HG03103 (cell line): Measurements from ENCODE around the gene ANO10.
"Not testable (repeated sequence)": the region's sequence is repeated elsewhere in the genome, so short reads cannot be mapped to it uniquely, and the experiment has no call there.

Source experiments
- ATAC-seq: cut with Tn5 transposase; IDR thresholded peaks from one replicate; pipeline ENCODE4 v1.9.1; 2021; ENCODE audit warnings: low read depth; ENCODE audit not compliant: unreplicated experiment

The ANO10 gene, protein sequence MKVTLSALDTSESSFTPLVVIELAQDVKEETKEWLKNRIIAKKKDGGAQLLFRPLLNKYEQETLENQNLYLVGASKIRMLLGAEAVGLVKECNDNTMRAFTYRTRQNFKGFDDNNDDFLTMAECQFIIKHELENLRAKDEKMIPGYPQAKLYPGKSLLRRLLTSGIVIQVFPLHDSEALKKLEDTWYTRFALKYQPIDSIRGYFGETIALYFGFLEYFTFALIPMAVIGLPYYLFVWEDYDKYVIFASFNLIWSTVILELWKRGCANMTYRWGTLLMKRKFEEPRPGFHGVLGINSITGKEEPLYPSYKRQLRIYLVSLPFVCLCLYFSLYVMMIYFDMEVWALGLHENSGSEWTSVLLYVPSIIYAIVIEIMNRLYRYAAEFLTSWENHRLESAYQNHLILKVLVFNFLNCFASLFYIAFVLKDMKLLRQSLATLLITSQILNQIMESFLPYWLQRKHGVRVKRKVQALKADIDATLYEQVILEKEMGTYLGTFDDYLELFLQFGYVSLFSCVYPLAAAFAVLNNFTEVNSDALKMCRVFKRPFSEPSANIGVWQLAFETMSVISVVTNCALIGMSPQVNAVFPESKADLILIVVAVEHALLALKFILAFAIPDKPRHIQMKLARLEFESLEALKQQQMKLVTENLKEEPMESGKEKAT

GRCh38 chr3:43621656-43622432 lies at the start of gene ANO10:
Gene ANO10, minus strand, starts transcription at chr3:43622011. Its CDS starts 16,159 bp downstream, at chr3:43605852.
- ATAC-seq = peak; percentile 89

- no peak for ATAC-seq
Observed at GRCh38 chr3:43670635-43671522, 49.1 kb upstream of the ANO10 start.

DNA sequence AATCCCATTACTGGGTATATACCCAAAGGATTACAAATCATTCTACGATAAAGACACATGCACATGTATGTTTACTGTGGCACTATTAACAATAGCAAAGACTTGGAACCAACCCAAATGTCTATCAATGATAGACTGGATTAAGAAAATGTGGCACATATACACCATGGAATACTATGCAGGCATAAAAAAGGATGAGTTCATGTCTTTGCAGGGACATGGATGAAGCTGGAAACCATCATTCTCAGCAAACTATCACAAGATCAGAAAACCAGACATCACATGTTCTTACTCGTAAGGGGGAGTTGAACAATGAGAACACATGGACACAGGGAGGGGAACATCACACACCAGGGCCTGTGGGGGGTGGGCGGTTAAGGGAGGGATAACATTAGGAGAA lies 43.2 kb upstream of the ANO10 start:
- ATAC-seq = not testable (repeated sequence)

DNA sequence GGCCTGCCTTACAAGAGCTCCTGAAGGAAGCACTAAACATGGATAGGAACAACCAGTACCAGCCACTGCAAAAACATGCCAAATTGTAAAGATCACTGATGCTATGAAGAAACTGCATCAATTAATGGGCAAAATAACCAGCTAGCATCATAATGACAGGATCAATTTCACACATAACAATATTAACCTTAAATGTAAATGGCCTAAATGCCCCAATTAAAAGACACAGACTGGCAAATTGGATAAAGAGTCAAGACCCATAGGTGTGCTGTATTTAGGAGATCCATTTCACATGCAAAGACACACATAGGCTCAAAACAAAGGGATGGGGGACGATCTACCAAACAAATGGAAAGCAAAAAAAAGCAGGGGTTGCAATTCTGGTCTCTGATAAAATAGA lies 39.6 kb upstream of the ANO10 start:
- not testable (repeated sequence) for ATAC-seq

DNA sequence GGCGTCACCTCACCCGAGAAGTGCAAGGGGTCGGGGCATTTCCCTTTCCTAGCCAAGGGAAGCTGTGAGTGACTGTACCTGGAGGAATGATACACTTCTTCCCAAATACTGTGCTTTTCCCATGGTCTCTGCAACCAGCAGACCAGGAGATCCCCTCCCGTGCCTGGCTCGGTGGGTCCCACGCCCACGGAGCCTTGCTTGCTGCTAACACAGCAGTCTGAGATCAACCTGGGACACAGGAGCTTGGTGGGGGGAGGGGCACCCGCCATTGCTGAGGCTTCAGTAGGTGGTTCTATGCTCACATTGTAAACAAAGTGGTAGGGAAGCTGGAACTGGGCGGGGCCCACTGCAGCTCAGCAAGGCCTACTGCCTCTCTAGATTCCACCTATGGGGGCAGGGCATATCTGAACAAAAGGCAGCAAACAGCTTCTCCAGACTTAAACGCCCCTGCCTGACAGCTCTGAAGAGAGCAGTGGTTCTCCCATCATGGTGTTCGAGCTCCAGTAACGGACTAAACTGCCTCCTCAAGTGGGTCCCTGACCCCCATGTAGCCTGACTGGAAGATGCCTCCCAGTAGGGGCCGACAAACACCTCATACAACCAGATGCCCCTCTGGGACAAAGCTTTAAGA lies 37.6 kb upstream of the ANO10 start:
- ATAC-seq = no peak

GRCh38 chr3:43656390-43656789 lies 34.6 kb upstream of the ANO10 start:
- not testable (repeated sequence) for ATAC-seq

DNA sequence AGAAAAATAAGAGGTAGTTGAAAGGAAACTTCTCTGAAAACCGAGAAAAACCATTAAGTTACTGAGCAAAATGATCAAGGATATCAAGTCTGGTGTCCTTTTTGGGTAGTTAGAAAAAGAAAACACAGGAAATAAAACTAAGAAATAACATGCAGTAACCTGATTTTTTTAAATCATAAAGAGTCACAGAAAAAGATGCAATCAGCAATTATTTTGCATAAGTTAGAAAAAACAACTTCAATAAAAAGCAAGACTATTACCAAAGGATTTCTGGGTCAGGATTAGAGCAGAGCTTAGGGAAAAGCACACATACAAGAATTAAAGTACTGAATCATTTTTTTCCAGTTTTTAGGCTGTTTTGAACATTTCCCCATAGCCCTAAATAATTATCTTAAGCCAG lies 28.5 kb upstream of the ANO10 start:
- ATAC-seq = no peak

DNA sequence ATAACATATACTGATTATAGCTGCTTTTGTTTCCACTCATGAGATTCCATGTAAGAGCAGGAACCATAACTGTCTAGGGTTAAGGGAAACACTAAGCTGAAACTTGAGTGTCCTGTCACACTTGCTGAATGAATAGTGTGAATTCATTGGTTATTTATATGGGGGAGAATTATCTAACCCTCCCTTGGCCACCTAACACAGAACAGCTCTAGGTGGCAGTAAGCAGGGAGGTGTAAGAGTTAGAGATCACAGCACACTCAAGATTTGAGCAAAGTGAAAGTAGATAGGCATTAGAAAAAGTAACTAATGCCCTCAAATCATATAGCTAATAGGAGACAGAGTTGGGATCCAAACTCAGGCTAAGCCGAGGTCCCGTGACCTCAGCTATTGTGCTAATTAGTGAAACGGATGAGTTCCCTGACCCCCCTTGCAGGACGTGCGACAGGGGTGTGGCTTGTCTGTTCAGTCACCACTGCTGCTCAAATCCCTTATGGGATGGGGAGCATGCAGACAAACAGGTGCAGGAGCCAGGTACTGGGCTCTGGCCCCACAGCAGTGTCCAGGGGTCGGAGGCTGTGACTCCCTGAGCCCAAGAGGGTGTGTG lies 27.7 kb upstream of the ANO10 start:
- ATAC-seq = no peak

DNA sequence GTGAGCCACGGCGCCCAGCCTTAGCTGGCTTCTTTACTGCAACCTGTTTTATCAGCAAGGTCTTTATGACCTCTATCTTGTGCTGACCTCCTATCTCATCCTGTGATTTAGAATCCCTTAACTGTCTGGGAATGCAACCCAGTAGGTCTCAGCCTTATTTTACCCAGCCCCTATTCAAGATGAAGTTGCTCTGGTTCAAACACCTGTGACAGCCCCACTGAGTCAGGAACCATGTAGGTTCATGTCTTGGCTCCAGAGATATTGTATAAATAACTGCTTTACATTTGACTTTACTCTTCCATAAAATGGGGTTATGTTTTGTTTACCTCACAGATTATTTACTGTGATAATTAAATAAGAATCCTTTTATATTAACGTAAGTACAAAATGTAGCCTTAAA lies 27.1 kb upstream of the ANO10 start:
- no peak for ATAC-seq

GRCh38 chr3:43647331-43648166 lies 25.7 kb upstream of the ANO10 start:
- no peak for ATAC-seq

DNA sequence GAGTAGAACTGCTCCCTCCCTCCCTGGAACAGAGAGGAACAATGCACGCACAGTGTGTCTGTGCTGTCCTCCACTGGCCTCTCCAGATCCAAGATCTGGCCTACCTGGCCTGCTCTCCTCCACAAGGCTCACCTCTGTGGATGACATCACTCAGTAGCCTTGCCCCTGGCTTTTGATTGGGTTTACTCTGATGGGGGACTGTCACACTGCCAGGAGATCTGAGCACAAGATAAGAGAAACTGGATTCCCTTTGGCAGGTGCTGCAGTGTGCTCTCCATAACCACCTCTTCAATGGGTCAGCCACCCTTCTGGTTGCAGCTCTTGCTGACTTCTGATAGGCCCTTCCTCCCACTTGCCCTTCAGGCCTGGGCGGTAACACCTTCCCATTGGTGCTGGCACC lies 22.6 kb upstream of the ANO10 start:
- no peak for ATAC-seq

- ATAC-seq = no peak
Observed at GRCh38 chr3:43641306-43642114, 19.7 kb upstream of the ANO10 start.

- ATAC-seq = no peak
Observed at GRCh38 chr3:43640681-43641080, 18.9 kb upstream of the ANO10 start.

DNA sequence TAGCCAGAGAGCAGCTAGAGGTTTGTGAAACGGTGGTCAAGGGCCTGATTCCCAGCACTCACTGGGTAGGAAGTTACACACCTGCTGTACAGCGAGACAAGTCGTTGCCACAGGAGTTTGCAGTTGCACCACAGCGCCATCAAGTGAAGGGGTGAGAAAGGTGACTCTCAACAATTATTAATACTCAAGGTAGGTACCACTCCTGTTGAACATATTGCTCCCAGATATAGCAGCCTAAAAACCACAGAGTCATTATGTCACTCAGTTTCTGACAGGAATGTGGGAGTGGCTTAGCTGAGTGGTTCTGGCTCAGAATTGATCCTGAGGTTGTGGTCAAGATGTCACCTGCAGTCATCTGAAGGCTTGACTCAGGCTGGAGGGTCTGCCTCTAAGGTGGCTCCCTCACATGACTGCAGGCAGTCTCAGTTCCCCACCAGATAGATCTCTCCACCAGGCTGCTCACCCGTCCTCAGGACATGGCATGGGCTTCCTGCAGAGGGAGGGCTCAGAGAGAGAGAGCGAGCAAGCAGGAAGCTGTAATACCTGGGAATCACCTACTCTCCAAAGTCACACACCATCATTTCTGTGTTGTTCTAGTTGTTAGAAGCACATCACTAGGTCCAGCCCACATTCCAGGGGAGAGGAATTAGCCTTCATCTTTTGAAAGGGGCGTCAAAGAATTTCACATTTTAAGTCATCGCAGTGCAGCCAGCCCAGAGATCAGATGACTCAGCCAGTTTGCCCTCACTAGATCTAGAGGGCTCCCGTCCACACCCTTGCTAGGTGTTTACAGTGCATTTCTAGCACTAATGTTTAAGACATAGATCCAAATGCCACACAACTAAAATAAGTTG lies 17.0 kb upstream of the ANO10 start:
- ATAC-seq = no peak

GRCh38 chr3:43637702-43638101 lies 15.9 kb upstream of the ANO10 start:
- ATAC-seq = no peak

- no peak for ATAC-seq
Observed at GRCh38 chr3:43632986-43633385, 11.2 kb upstream of the ANO10 start.

DNA sequence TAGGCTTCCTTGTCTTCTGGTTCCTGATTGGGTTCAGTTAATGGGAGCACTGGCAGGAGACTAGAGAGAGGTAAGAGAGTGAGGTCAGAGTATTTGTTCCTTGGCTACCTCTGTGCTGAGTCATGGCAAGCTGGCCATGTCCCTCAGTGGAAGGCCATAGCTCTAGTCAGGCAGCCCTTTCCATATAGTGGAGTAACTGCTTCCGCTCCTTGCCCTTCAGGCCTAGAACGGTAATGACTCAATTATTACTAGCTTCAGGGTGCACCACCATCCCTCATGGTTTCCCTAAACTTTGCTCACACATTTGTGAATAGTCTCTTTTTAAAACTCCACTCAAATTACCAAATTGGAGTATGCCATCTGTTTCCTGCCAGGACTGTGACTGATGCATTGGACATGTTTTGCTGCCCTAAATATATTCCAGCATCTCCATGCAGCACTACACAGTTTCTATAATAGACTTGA lies 10.5 kb upstream of the ANO10 start:
- ATAC-seq = no peak
